PC-9 (cell line): ENCODE data around the gene F8A3.
"Not testable (repeated sequence)": the region's sequence is repeated elsewhere in the genome, so short reads cannot be mapped to it uniquely, and the experiment has no call there.

Experiments used
- EZH2 ChIP-seq: fragments of 200-600 bp; sonication (generic); IDR thresholded peaks from 2 replicates; pipeline ENCODE4 v1.8.0; 2017; ENCODE audit warnings: antibody characterized with exemption, low read depth
- TF ChIP-seq, protein P1 (sequence below): fragments of 200-600 bp; sonication (generic); conservative IDR thresholded peaks from 2 replicates; pipeline ENCODE4 v1.6.1; 2017; ENCODE audit warnings: mixed run types, antibody characterized with exemption, mild to moderate bottlenecking, moderate library complexity

DNA sequence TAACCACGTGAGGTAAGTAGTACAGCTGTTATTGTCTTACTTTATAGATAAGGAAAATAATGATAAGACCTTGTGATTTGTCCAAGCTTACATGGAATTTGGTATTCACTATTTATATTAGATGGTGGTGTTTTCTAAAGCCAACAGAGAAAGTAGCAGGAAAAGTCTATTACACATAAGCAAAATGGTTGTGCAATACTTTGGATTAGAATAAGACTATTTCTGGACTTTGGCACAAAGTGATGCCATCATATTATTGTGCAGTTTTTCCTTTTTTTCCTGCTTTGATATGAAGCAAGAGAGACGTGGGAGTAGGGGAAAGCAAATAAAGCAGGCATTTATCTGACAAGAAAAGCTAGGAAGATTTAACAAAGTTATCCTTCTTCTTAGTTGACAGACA, 36.7 kb upstream of the F8A3 start:
- TF ChIP-seq, protein P1, sequence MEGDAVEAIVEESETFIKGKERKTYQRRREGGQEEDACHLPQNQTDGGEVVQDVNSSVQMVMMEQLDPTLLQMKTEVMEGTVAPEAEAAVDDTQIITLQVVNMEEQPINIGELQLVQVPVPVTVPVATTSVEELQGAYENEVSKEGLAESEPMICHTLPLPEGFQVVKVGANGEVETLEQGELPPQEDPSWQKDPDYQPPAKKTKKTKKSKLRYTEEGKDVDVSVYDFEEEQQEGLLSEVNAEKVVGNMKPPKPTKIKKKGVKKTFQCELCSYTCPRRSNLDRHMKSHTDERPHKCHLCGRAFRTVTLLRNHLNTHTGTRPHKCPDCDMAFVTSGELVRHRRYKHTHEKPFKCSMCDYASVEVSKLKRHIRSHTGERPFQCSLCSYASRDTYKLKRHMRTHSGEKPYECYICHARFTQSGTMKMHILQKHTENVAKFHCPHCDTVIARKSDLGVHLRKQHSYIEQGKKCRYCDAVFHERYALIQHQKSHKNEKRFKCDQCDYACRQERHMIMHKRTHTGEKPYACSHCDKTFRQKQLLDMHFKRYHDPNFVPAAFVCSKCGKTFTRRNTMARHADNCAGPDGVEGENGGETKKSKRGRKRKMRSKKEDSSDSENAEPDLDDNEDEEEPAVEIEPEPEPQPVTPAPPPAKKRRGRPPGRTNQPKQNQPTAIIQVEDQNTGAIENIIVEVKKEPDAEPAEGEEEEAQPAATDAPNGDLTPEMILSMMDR, result not testable (repeated sequence)
- TF ChIP-seq EZH2, result not testable (repeated sequence)
